ENCODE results near the gene DACT3.

DNA sequence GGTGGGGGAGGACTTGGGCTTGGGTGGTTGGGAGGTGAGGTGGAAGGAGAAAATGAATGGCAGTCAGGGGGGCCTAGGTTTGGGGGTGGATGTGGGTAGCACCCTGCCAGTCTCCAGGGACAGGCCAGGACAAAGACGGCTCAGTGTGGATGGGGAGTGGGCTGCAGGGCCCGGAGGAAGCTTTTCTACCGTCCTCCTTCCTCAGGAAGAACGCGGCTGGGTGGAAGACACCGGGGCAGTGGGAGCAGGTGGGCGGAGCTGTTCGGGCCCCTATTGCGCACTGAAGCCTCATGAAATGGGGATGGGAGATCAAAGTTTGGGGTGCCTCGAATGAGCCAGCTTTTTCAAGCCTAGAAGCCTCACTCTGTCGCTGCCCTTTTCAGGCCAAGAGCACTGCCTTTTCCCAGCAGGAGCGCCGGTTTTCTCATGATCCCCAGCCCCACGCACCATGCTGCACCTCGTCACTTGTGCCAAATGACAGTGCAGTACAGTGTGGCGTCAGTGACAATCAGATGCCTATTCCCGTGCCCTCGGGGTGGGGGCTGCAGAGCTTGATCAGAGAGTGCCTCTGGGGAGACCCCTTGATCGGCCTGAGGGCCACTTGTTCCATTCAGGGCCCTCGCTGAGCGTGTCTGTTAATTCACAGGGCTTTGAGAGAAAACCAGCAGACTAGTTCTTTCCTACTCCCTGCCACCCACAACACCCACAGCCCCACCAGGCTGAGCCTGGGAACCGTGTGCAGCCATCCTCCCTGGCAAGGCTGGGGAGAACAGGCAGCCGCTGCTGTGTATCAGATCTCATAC lies 58.4 kb downstream of the DACT3 start:
- TF ChIP-seq POLR2A (IDR thresholded peaks at IDR 0.05; ENCODE audit: low read length) (no peak), GATA1 (IDR thresholded peaks at IDR 0.05; ENCODE audit: low read depth, low read length) (no peak)

Data from erythroblast (primary cell).